ENCODE measurements around the gene CD80.

CD80 gene

DNA sequence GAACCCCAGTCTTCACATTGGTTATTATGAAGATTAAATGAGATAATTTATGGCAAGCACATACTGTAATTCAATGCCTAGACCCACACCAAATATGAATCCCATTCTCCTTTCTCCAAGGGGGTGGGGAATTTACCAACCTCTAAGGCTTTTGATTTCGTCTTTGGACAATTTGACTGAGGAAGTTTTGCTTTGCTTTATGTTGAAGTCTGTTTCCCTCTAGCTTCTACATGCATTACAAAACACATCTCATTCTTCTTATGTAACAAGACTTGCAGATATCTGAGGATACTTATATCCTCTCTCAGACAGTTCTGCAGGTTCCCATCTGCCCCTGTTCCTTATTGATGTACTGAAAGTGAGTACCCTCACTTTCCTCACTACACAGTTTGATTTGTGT is 12.2 kb downstream of the CD80 start:
- H3K36me3 Mint-ChIP-seq (ENCODE audit: low read depth): peaks cover 7% of the 10 kb centered on the region
- no peak for DNase-seq

GRCh38 chr3:119543147-119543546 is 16.3 kb downstream of the CD80 start:
- peaks cover 22% of the 10 kb centered on the region for H3K4me1 Mint-ChIP-seq
- peak overlapping the region; percentile 22 for H3K27ac Mint-ChIP-seq
- no peaks in the 10 kb centered on the region for H3K27me3 Mint-ChIP-seq
- DNase-seq (no peak), ATAC-seq (no peak)
- H3K36me3 Mint-ChIP-seq (ENCODE audit: low read depth): peaks cover 7% of the 10 kb centered on the region
- H3K9me3 Mint-ChIP-seq: peaks cover 3% of the 10 kb centered on the region
- H3K4me3 Mint-ChIP-seq: no peak overlapping the region

More for the DNA sequence above, 12.2 kb downstream of the CD80 start:
- no peak overlapping the region for H3K4me3 Mint-ChIP-seq
- no peak overlapping the region for H3K27ac Mint-ChIP-seq
- H3K4me1 Mint-ChIP-seq: peaks cover 4% of the 10 kb centered on the region
- H3K27me3 Mint-ChIP-seq: no peaks in the 10 kb centered on the region
- peaks cover 3% of the 10 kb centered on the region for H3K9me3 Mint-ChIP-seq
- ATAC-seq: no peak

- Mint-ChIP-seq H3K9me3 (peaks cover 3% of the 10 kb centered on the region), H3K27ac (peak overlapping the region; percentile 19)
Observed at GRCh38 chr3:119542168-119542767, 17.1 kb downstream of the CD80 start.

DNA sequence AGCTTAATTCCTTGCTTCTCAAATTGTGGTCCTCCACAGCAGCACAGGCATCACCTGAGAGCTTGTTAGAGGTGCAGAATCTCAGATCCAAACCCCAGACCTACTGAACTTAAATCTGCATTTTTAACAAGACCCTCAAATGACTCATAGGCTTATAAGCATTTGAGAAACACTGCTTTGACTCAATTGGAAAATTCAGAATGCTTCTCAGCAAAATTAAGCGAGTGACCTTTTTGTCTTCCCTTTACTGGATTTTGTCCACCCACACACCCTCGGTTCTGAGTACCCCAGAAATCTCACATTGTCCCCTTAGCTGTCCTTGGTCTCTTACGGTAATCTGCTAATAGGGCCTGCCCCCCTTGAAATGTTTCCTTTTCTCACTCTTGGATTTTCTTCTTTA is 17.9 kb downstream of the CD80 start:
- Mint-ChIP-seq H3K4me3 (peak overlapping the region; percentile 0), H3K4me1 (peaks cover 22% of the 10 kb centered on the region), H3K9me3 (peaks cover 3% of the 10 kb centered on the region), H3K27ac (peak overlapping the region; percentile 19), H3K36me3 (ENCODE audit: low read depth) (peaks cover 7% of the 10 kb centered on the region), H3K27me3 (no peaks in the 10 kb centered on the region)
- ATAC-seq: peak; percentile 81
- DNase-seq: peak; percentile 16

More at GRCh38 chr3:119542168-119542767, 17.1 kb downstream of the CD80 start:
- H3K4me1 Mint-ChIP-seq: peaks cover 22% of the 10 kb centered on the region
- peaks cover 7% of the 10 kb centered on the region for H3K36me3 Mint-ChIP-seq (ENCODE audit: low read depth)
- DNase-seq: no peak
- H3K27me3 Mint-ChIP-seq: no peaks in the 10 kb centered on the region
- no peak overlapping the region for H3K4me3 Mint-ChIP-seq
- no peak for ATAC-seq

GRCh38 chr3:119538772-119539171 is 20.6 kb downstream of the CD80 start:
- Mint-ChIP-seq H3K4me3 (no peak overlapping the region), H3K36me3 (ENCODE audit: low read depth) (peaks cover 4% of the 10 kb centered on the region), H3K9me3 (peaks cover 3% of the 10 kb centered on the region), H3K27ac (no peak overlapping the region), H3K4me1 (peaks cover 22% of the 10 kb centered on the region), H3K27me3 (no peaks in the 10 kb centered on the region)
- no peak for DNase-seq
- no peak for ATAC-seq

DNA sequence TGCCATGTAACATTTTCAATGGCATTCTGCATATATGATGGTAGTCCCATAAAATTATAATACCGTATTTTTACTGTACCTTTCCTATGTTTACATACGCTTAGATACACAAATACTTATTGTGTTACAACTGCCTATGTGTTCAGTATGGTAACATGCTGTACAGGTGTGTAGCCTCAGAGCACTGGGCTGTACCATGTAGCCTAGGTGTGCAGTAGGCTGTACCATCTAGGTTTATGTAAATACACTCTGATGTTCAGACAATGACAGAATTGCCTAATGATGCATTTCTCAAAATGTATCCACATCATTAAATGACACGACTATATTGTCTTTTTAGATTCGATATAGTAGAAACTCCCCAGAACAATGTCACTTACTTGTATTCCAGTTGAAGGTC is 22.7 kb downstream of the CD80 start:
- no peak overlapping the region for H3K27ac Mint-ChIP-seq
- H3K27me3 Mint-ChIP-seq: no peaks in the 10 kb centered on the region
- no peak for DNase-seq

GRCh38 chr3:119534296-119534695 is 25.1 kb downstream of the CD80 start:
- Mint-ChIP-seq H3K4me1 (peaks cover 5% of the 10 kb centered on the region), H3K27me3 (no peaks in the 10 kb centered on the region), H3K27ac (no peak overlapping the region), H3K36me3 (ENCODE audit: low read depth) (peaks cover 3% of the 10 kb centered on the region), H3K4me3 (no peak overlapping the region), H3K9me3 (no peaks in the 10 kb centered on the region)
- no peak for DNase-seq
- no peak for ATAC-seq

More for the DNA sequence above, 22.7 kb downstream of the CD80 start:
- no peak for ATAC-seq
- no peaks in the 10 kb centered on the region for H3K36me3 Mint-ChIP-seq (ENCODE audit: low read depth)
- H3K9me3 Mint-ChIP-seq: no peaks in the 10 kb centered on the region
- peaks cover 13% of the 10 kb centered on the region for H3K4me1 Mint-ChIP-seq
- H3K4me3 Mint-ChIP-seq: no peak overlapping the region

GRCh38 chr3:119531151-119531550 is 28.3 kb downstream of the CD80 start:
- H3K4me1 Mint-ChIP-seq: no peaks in the 10 kb centered on the region
- H3K36me3 Mint-ChIP-seq (ENCODE audit: low read depth): peaks cover 4% of the 10 kb centered on the region
- no peak overlapping the region for H3K4me3 Mint-ChIP-seq
- ATAC-seq: no peak
- DNase-seq: no peak
- H3K9me3 Mint-ChIP-seq: no peaks in the 10 kb centered on the region
- H3K27me3 Mint-ChIP-seq: no peaks in the 10 kb centered on the region
- H3K27ac Mint-ChIP-seq: no peak overlapping the region

DNA sequence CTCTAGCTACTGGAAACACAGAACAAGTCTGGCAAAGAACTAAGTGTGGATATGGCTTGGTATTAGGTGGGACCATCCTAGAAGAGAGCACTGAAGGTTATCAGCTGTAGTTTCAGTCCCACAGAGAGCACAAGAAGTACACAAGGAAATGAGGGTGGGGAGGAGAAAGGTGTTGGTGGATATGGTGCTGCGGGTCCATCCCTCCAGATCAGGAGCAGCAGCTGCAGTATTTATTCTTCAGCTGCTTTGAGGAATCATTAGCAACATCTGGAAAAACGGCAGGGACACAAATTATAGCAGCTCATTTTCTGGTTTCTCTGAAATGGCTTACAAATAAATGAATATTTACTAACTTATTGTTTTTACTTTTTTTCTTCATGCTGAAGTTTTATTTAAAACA is 29.0 kb downstream of the CD80 start:
- ATAC-seq (no peak), DNase-seq (no peak)
- Mint-ChIP-seq H3K27ac (no peak overlapping the region), H3K4me3 (no peak overlapping the region), H3K36me3 (ENCODE audit: low read depth) (peaks cover 9% of the 10 kb centered on the region), H3K4me1 (no peaks in the 10 kb centered on the region), H3K9me3 (no peaks in the 10 kb centered on the region), H3K27me3 (no peaks in the 10 kb centered on the region)

DNA sequence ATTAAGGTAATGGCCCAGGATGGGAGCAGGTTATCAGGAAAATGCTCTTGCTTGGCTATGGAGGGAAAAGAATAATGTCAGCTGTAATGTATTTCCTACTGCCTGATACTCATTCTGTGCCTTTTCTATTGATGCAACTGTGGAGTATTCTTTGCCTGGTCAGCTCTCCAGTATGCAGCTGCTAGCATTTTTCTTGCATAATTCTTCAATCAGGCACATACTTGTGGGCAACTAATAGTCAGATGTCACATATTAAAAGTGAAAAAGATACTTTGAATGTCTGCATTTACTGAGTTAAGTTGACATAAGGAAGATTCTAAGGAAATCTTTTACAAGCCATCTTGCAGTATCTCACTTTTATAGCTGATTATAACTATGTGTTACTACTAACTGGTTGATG is 29.5 kb downstream of the CD80 start:
- no peak overlapping the region for H3K27ac Mint-ChIP-seq
- ATAC-seq (no peak), DNase-seq (no peak)
- no peaks in the 10 kb centered on the region for H3K27me3 Mint-ChIP-seq
- H3K36me3 Mint-ChIP-seq (ENCODE audit: low read depth): peaks cover 11% of the 10 kb centered on the region
- H3K9me3 Mint-ChIP-seq: no peaks in the 10 kb centered on the region
- H3K4me3 Mint-ChIP-seq: no peak overlapping the region
- no peaks in the 10 kb centered on the region for H3K4me1 Mint-ChIP-seq

GRCh38 chr3:119527714-119528113 is 31.7 kb downstream of the CD80 start:
- no peak for DNase-seq
- H3K9me3 Mint-ChIP-seq: no peaks in the 10 kb centered on the region
- no peak overlapping the region for H3K4me3 Mint-ChIP-seq
- no peaks in the 10 kb centered on the region for H3K4me1 Mint-ChIP-seq
- no peak overlapping the region for H3K27ac Mint-ChIP-seq
- peaks cover 27% of the 10 kb centered on the region for H3K36me3 Mint-ChIP-seq (ENCODE audit: low read depth)
- no peaks in the 10 kb centered on the region for H3K27me3 Mint-ChIP-seq
- ATAC-seq: no peak

DNA sequence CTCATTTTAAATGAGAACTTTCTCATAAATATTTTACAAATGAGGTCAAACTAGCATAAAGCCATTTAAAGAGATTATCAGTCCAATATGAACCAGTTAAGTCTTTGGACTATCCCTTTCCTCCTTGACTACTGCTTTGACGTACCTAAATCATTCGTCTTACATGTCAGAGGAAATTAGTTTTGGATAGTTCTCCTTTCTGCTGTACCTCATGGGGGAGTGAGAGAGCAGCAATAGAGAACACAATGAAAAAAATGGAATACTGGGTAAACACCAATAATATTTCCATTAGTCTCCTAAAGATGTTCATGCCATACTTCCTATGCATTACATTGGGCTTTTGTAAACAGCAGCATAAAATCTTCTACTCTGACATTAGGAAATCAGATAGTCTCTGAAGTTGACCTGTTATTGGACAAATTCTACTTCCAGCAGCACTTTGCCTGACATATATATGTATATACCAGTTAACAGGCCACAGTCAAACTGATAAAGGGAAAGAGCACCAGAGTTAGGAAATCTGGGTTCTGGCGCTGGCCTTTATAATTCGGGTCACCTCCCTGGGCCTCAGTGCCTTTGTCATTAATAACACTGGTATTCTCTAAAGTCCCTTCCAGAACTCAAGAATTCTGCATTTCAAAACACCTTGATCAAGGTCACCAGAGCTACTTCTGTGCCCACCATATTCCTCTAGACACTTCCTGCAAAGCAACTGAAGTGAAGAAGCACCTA is 34.3 kb downstream of the CD80 start:
- Mint-ChIP-seq H3K9me3 (peaks cover under 1% of the 10 kb centered on the region), H3K36me3 (ENCODE audit: low read depth) (peaks cover 44% of the 10 kb centered on the region), H3K4me1 (no peaks in the 10 kb centered on the region), H3K27me3 (no peaks in the 10 kb centered on the region), H3K4me3 (no peak overlapping the region), H3K27ac (no peak overlapping the region)
- DNase-seq (no peak), ATAC-seq (no peak)

GRCh38 chr3:119518026-119518425 is 41.4 kb downstream of the CD80 start:
- no peak overlapping the region for H3K4me3 Mint-ChIP-seq
- H3K9me3 Mint-ChIP-seq: peaks cover 7% of the 10 kb centered on the region
- ATAC-seq (no peak), DNase-seq (no peak)
- peaks cover 72% of the 10 kb centered on the region for H3K36me3 Mint-ChIP-seq (ENCODE audit: low read depth)
- no peak overlapping the region for H3K27ac Mint-ChIP-seq
- peaks cover 11% of the 10 kb centered on the region for H3K4me1 Mint-ChIP-seq
- no peaks in the 10 kb centered on the region for H3K27me3 Mint-ChIP-seq

GRCh38 chr3:119517112-119517511 is 42.3 kb downstream of the CD80 start:
- H3K36me3 Mint-ChIP-seq (ENCODE audit: low read depth): peaks cover 68% of the 10 kb centered on the region
- H3K27me3 Mint-ChIP-seq: no peaks in the 10 kb centered on the region
- H3K4me1 Mint-ChIP-seq: peaks cover 13% of the 10 kb centered on the region
- DNase-seq: no peak
- H3K9me3 Mint-ChIP-seq: peaks cover 7% of the 10 kb centered on the region
- no peak for ATAC-seq
- no peak overlapping the region for H3K4me3 Mint-ChIP-seq
- H3K27ac Mint-ChIP-seq: no peak overlapping the region

DNA sequence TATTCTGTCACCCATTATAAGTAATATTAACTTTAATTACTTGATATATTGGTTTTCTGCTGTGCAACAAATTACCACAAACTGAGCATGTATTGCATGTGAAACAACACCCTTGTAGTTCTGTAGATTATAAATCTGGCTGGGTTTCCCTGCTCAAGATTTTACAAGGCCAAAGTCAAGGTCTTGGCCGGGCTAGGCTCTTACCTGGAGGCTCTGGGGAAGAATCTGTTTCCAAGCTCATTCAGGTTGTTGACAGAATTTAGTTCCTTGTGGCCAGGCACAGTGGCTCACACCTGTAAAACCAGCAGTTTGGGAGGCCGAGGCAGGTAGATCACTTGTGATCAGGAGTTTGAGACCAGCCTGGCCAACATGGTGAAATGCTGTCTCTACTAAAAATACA is 44.8 kb downstream of the CD80 start:
- peaks cover 61% of the 10 kb centered on the region for H3K36me3 Mint-ChIP-seq (ENCODE audit: low read depth)

More for the DNA sequence above, 44.8 kb downstream of the CD80 start:
- Mint-ChIP-seq H3K4me3 (no peak overlapping the region), H3K27me3 (no peaks in the 10 kb centered on the region), H3K9me3 (peaks cover 1% of the 10 kb centered on the region), H3K27ac (no peak overlapping the region), H3K4me1 (peaks cover 13% of the 10 kb centered on the region)
- DNase-seq: no peak
- ATAC-seq: no peak
